H9 (cell line): ENCODE results near the gene SIDT2. TPM values are rescaled to one million over a fixed set of nuclear protein-coding genes. Genes with fewer than 3 reads are reported as not detected.

Source experiments
- DNase-seq: peaks from one replicate; pipeline ENCODE4 v3.0.0-alpha.2; 2017
- H2AFZ ChIP-seq: one replicate; pipeline ENCODE4 v1.6.1; 2013; ENCODE audit warnings: mild to moderate bottlenecking, low read length, control low read depth, moderate library complexity
- H2AK5ac ChIP-seq: 2 replicates; pipeline ENCODE4 v1.6.1; 2013; ENCODE audit warnings: low read length, control low read depth, mixed read lengths; ENCODE audit not compliant: insufficient read length
- H2BK120ac ChIP-seq: one replicate; pipeline ENCODE4 v1.6.1; 2013; ENCODE audit warnings: low read depth, mild to moderate bottlenecking, low read length, control low read depth, inconsistent platforms; ENCODE audit not compliant: poor library complexity, severe bottlenecking
- H2BK12ac ChIP-seq: 2 replicates; pipeline ENCODE4 v1.6.1; 2013; ENCODE audit warnings: low read length, control low read depth, mixed read lengths, low read depth; ENCODE audit not compliant: insufficient read length
- H2BK15ac ChIP-seq: 2 replicates; pipeline ENCODE4 v1.6.1; 2013; ENCODE audit warnings: low read depth, low read length, control low read depth
- H2BK20ac ChIP-seq: one replicate; pipeline ENCODE4 v1.6.1; 2013; ENCODE audit warnings: low read depth, mild to moderate bottlenecking, low read length, control low read depth, inconsistent platforms; ENCODE audit not compliant: poor library complexity, severe bottlenecking
- H2BK5ac ChIP-seq: 2 replicates; pipeline ENCODE4 v1.6.1; 2013; ENCODE audit warnings: low read length, control low read depth, mixed read lengths; ENCODE audit not compliant: insufficient read length
- H3K14ac ChIP-seq: 2 replicates; pipeline ENCODE4 v1.6.1; 2013; ENCODE audit warnings: low read length, control low read depth; ENCODE audit not compliant: insufficient read depth
- H3K18ac ChIP-seq: 2 replicates; pipeline ENCODE4 v1.6.1; 2013; ENCODE audit warnings: low read depth, mild to moderate bottlenecking, mixed read lengths, low read length, control low read depth; ENCODE audit not compliant: insufficient read length
- H3K23ac ChIP-seq: 2 replicates; pipeline ENCODE4 v1.6.1; 2013; ENCODE audit warnings: low read length, control low read depth, mixed read lengths, low read depth; ENCODE audit not compliant: insufficient read length
- H3K23me2 ChIP-seq: 2 replicates; pipeline ENCODE4 v1.6.1; 2013; ENCODE audit warnings: low read depth, mild to moderate bottlenecking, mixed read lengths, low read length, control low read depth; ENCODE audit not compliant: insufficient read length, poor library complexity, severe bottlenecking
- H3K27ac ChIP-seq: 2 replicates; pipeline ENCODE4 v1.5.1; 2013; ENCODE audit warnings: low read length, control low read depth, mixed read lengths, low read depth; ENCODE audit not compliant: insufficient read length
- H3K27me3 ChIP-seq: 2 replicates; pipeline ENCODE4 v1.6.1; 2013; ENCODE audit warnings: low read length, control low read depth, inconsistent platforms; ENCODE audit not compliant: insufficient read depth
- H3K4ac ChIP-seq: 2 replicates; pipeline ENCODE4 v1.6.1; 2013; ENCODE audit warnings: low read depth, mild to moderate bottlenecking, control low read depth, inconsistent platforms, low read length, moderate library complexity
- H3K4me1 ChIP-seq: 2 replicates; pipeline ENCODE4 v1.6.1; 2013; ENCODE audit warnings: low read length, control low read depth, inconsistent platforms; ENCODE audit not compliant: insufficient read depth
- H3K4me2 ChIP-seq: 2 replicates; pipeline ENCODE4 v1.6.1; 2013; ENCODE audit warnings: low read length, control low read depth, mixed read lengths; ENCODE audit not compliant: insufficient read length, insufficient read depth
- H3K56ac ChIP-seq: 2 replicates; pipeline ENCODE4 v1.6.1; 2013; ENCODE audit warnings: low read depth, mild to moderate bottlenecking, mixed read lengths, low read length, control low read depth; ENCODE audit not compliant: insufficient read length
- H3K79me1 ChIP-seq: 2 replicates; pipeline ENCODE4 v1.6.1; 2013; ENCODE audit warnings: low read depth, mild to moderate bottlenecking, moderate library complexity, low read length, control low read depth, inconsistent platforms; ENCODE audit not compliant: insufficient read depth, poor library complexity, severe bottlenecking
- H3K79me2 ChIP-seq: 2 replicates; pipeline ENCODE4 v1.6.1; 2013; ENCODE audit warnings: low read length, control low read depth, inconsistent platforms; ENCODE audit not compliant: insufficient read depth
- H3K9ac ChIP-seq: 2 replicates; pipeline ENCODE4 v1.6.1; 2013; ENCODE audit warnings: low read length, control low read depth, mixed read lengths; ENCODE audit not compliant: insufficient read length; ENCODE audit errors: extremely low read depth
- H3K9me3 ChIP-seq: one replicate; pipeline ENCODE4 v1.6.1; 2013; ENCODE audit warnings: low read depth, low read length, inconsistent platforms; ENCODE audit not compliant: control insufficient read depth
- H3T11ph ChIP-seq: one replicate; pipeline ENCODE4 v1.6.1; 2013; ENCODE audit warnings: mild to moderate bottlenecking, low read length, control low read depth, inconsistent platforms
- H4K20me1 ChIP-seq: one replicate; pipeline ENCODE4 v1.6.1; 2013; ENCODE audit not compliant: control insufficient read depth, insufficient read length, insufficient read depth
- H4K5ac ChIP-seq: 2 replicates; pipeline ENCODE4 v1.6.1; 2013; ENCODE audit warnings: low read depth, mild to moderate bottlenecking, mixed read lengths, low read length, control low read depth; ENCODE audit not compliant: insufficient read length
- H4K8ac ChIP-seq: replicated peaks from 2 replicates; pipeline ENCODE4 v1.6.1; 2013; ENCODE audit warnings: low read length, control low read depth, mixed read lengths, low read depth; ENCODE audit not compliant: insufficient read length
- H4K91ac ChIP-seq: 2 replicates; pipeline ENCODE4 v1.6.1; 2013; ENCODE audit warnings: low read depth, mild to moderate bottlenecking, moderate library complexity, mixed read lengths, low read length, control low read depth; ENCODE audit not compliant: insufficient read length
- H3K27ac Mint-ChIP-seq, 3 experiments: 2 replicates in 2 of 3; 3 replicates in 1 of 3; pipeline ENCODE4 v1.8.0; 2020 to 2021; ENCODE audit warnings: mixed read lengths in 3 of 3, mild to moderate bottlenecking in 1 of 3, moderate library complexity in 1 of 3
- H3K27me3 Mint-ChIP-seq: 2 replicates; pipeline ENCODE4 v1.8.0; 2021; ENCODE audit warnings: low read depth, mild to moderate bottlenecking, moderate library complexity, mixed read lengths
- H3K36me3 Mint-ChIP-seq, 3 experiments: 2 replicates in 2 of 3; 3 replicates in 1 of 3; pipeline ENCODE4 v1.8.0; 2020 to 2021; ENCODE audit warnings: low read depth in 3 of 3, mixed read lengths in 3 of 3; ENCODE audit not compliant: insufficient read depth in 1 of 3
- H3K4me1 Mint-ChIP-seq, 2 experiments: 2 replicates each; pipeline ENCODE4 v1.8.0; 2020; ENCODE audit warnings: mixed read lengths in 2 of 2
- H3K4me3 Mint-ChIP-seq, 2 experiments: 2 replicates in 1 of 2; 3 replicates in 1 of 2; pipeline ENCODE4 v1.8.0; 2020 to 2021; ENCODE audit warnings: mild to moderate bottlenecking in 2 of 2, mixed read lengths in 2 of 2, moderate library complexity in 1 of 2
- H3K9me3 Mint-ChIP-seq, 2 experiments: 2 replicates in 1 of 2; 3 replicates in 1 of 2; pipeline ENCODE4 v1.8.0; 2020; ENCODE audit warnings: mild to moderate bottlenecking in 2 of 2, mixed read lengths in 2 of 2, moderate library complexity in 1 of 2
- CTCF ChIP-seq: fragments of 200-600 bp; sonication (generic); conservative IDR thresholded peaks from 3 replicates; pipeline ENCODE4 v1.8.0; 2021; ENCODE audit warnings: antibody characterized with exemption, mild to moderate bottlenecking
- WGBS: extraction: QIAGEN DNeasy Blood & Tissue Kit; methylation state at CpG from one replicate; pipeline ENCODE4 v1.1.7; 2013; ENCODE audit warnings: missing lambda C conversion rate, low lambda C conversion rate, mixed read lengths; ENCODE audit not compliant: insufficient read length; ENCODE audit errors: extremely low coverage; 5-methylcytosine and 5-hydroxymethylcytosine counted together
- total RNA-seq: library from RNA; stranded (reverse); gene quantifications from 2 replicates; pipeline ENCODE4 v1.2.1, GENCODE V29; 2021

Gene SIDT2
- total RNA-seq, 1 experiment from 2014 or later = 18.3 TPM

GRCh38 chr11:117160826-117161225 lies 17.7 kb upstream of the SIDT2 start:
- no peak for TF ChIP-seq CTCF
- peaks cover 7% of the 10 kb centered on the region; the same call in 1 of the 2 replicates for H3K79me2 ChIP-seq
- H3K4me3 Mint-ChIP-seq = no peak overlapping the region
- no peak overlapping the region for H3K27ac Mint-ChIP-seq
- H4K5ac ChIP-seq = no peak overlapping the region
- H3K4me1 ChIP-seq = no peaks in the 10 kb centered on the region
- peaks cover 25 to 90% (median 63%) of the 10 kb centered on the region in 3 experiments; a peak in 6 of 7 replicates for H3K36me3 Mint-ChIP-seq
- no peak overlapping the region for H2BK20ac ChIP-seq
- peaks cover 7% of the 10 kb centered on the region for H3K79me1 ChIP-seq
- no peak overlapping the region for H3T11ph ChIP-seq
- H3K18ac ChIP-seq = no peak overlapping the region
- H2AFZ ChIP-seq = no peak overlapping the region
- H3K56ac ChIP-seq = no peak overlapping the region
- H4K20me1 ChIP-seq = no peaks in the 10 kb centered on the region
- H3K9ac ChIP-seq = no peak overlapping the region
- H3K4ac ChIP-seq = no peak overlapping the region
- H4K8ac ChIP-seq = no peak overlapping the region
- H4K91ac ChIP-seq = no peak overlapping the region
- H2BK15ac ChIP-seq = no peak overlapping the region
- no peak overlapping the region for H3K23ac ChIP-seq
- no peaks in the 10 kb centered on the region for H3K27me3 Mint-ChIP-seq
- no peak overlapping the region for H3K4me2 ChIP-seq
- H2BK120ac ChIP-seq = no peak overlapping the region
- WGBS = no CpG with 5 or more reads among the region's 2 CpGs
- H3K9me3 ChIP-seq = no peaks in the 10 kb centered on the region
- no peaks in the 10 kb centered on the region for H3K9me3 Mint-ChIP-seq
- H3K27me3 ChIP-seq = no peaks in the 10 kb centered on the region
- H3K27ac ChIP-seq = no peak overlapping the region
- DNase-seq = no peak
- no peak overlapping the region for H2AK5ac ChIP-seq
- H3K14ac ChIP-seq = no peak overlapping the region
- no peak overlapping the region for H2BK12ac ChIP-seq
- H2BK5ac ChIP-seq = no peak overlapping the region
- no peaks in the 10 kb centered on the region for H3K4me1 Mint-ChIP-seq
- H3K23me2 ChIP-seq = no peaks in the 10 kb centered on the region
